A549 (cell line): ENCODE measurements around the gene PNKP. TPM values are rescaled to one million over a fixed set of nuclear protein-coding genes. Genes with fewer than 3 reads are reported as not detected.

Experiments
- ATAC-seq, 2 experiments: fragments of 200-7000 bp in 1 of 2; fragments of >200 bp in 1 of 2; cut with Nextera tagmentation in 1 of 2; cut with Tn5 transposase in 1 of 2; 3 replicates each; pipeline versions ENCODE4 v1.8.0 to v1.9.1; 2018 to 2020; ENCODE audit warnings: mild to moderate bottlenecking in 1 of 2, moderate library complexity in 1 of 2
- CTCF ChIA-PET: fragments of 300-600 bp; sonication (Branson Sonifier 250); formaldehyde crosslinking; extraction: SDS; loops from one replicate; lab custom pipeline; 2021; ENCODE audit warnings: antibody characterized with exemption, inconsistent platforms; lab: Yijun Ruan, JAX
- POLR2A ChIA-PET: fragments of 350-600 bp; formaldehyde crosslinking; extraction: SDS; loops from one replicate; lab custom pipeline; 2021; ENCODE audit warnings: antibody characterized with exemption, inconsistent platforms; lab: Yijun Ruan, JAX
- DNase-seq, 2 experiments: peaks; one replicate each; pipeline versions ENCODE4 v3.0.0 to v3.0.0-alpha.2; 2011 to 2016; ENCODE audit warnings: low read depth in 1 of 2, low spot score in 1 of 2
- FAIRE-seq: peaks from 2 replicates; lab custom pipeline; 2011; peaks lifted over from hg19 to GRCh38; lab: Jason Lieb, UNC
- H3K27ac ChIP-seq, 2 experiments: fragments of >200 bp; sonication (Bioruptor Twin); formaldehyde crosslinking; 3 replicates each; pipeline ENCODE4 v1.5.1; 2016 to 2017
- H3K4me1 ChIP-seq: fragments of >200 bp; sonication (Bioruptor Twin); formaldehyde crosslinking; 3 replicates; pipeline ENCODE4 v1.6.1; 2016
- H3K4me2 ChIP-seq: fragments of >200 bp; sonication (Bioruptor Twin); formaldehyde crosslinking; 3 replicates; pipeline ENCODE4 v1.6.1; 2016
- H3K4me3 ChIP-seq: fragments of >200 bp; sonication (Bioruptor Twin); formaldehyde crosslinking; 3 replicates; pipeline ENCODE4 v1.5.1; 2016
- H3K9me3 ChIP-seq: fragments of >200 bp; sonication (Bioruptor Twin); formaldehyde crosslinking; 3 replicates; pipeline ENCODE4 v1.6.1; 2016
- CBX2 ChIP-seq: fragments of 200-600 bp; sonication (generic); IDR thresholded peaks from 2 replicates; pipeline ENCODE4 v1.6.1; 2016; ENCODE audit warnings: low read depth, mild to moderate bottlenecking, borderline replicate concordance
- CEBPB ChIP-seq, 2 experiments: fragments of >200 bp in 1 of 2; sonication (Bioruptor Twin) in 1 of 2; formaldehyde crosslinking in 1 of 2; IDR thresholded peaks; 2 replicates each; pipeline ENCODE4 v1.6.1; 2012 to 2016
- CHD2 ChIP-seq: fragments of 150-350 bp; IDR thresholded peaks from 2 replicates; pipeline ENCODE4 v1.6.1; 2014; ENCODE audit warnings: low read length; ENCODE audit not compliant: partially characterized antibody
- EHMT2 ChIP-seq: fragments of 200-600 bp; sonication (generic); IDR thresholded peaks from 2 replicates; pipeline ENCODE4 v1.6.1; 2016; ENCODE audit warnings: antibody characterized with exemption, low read depth, mild to moderate bottlenecking, moderate library complexity
- ESRRA ChIP-seq: fragments of 150-350 bp; IDR thresholded peaks from 2 replicates; pipeline ENCODE4 v1.6.1; 2014; ENCODE audit warnings: mild to moderate bottlenecking, low read length, borderline replicate concordance
- FOXS1 ChIP-seq: fragments of 250-450 bp; sonication (Bioruptor Pico); IDR thresholded peaks from 2 replicates; pipeline ENCODE4 v1.5.0; 2020; ENCODE audit warnings: mild to moderate bottlenecking, moderate library complexity
- GATA3 ChIP-seq: IDR thresholded peaks from 2 replicates; pipeline ENCODE4 v1.6.1; 2012; ENCODE audit warnings: borderline replicate concordance
- HDAC2 ChIP-seq: fragments of 200-600 bp; sonication (generic); IDR thresholded peaks from 2 replicates; pipeline ENCODE4 v1.6.1; 2016
- JUNB ChIP-seq: fragments of >200 bp; sonication (Bioruptor Twin); formaldehyde crosslinking; IDR thresholded peaks from 2 replicates; pipeline ENCODE4 v1.6.1; 2016
- KDM1A ChIP-seq: fragments of 200-600 bp; sonication (generic); IDR thresholded peaks from 2 replicates; pipeline ENCODE4 v1.6.1; 2016; ENCODE audit warnings: low read depth, mild to moderate bottlenecking
- MAFK ChIP-seq: fragments of 450-650 bp; IDR thresholded peaks from 2 replicates; pipeline ENCODE4 v1.6.1; 2014; ENCODE audit not compliant: partially characterized antibody
- MYC ChIP-seq: IDR thresholded peaks from 2 replicates; pipeline ENCODE4 v1.6.1; 2012; ENCODE audit warnings: mild to moderate bottlenecking, inconsistent platforms, low read length, improper control_type of control experiment, borderline replicate concordance
- RARB ChIP-seq: fragments of 250-450 bp; sonication (Bioruptor Pico); IDR thresholded peaks from 2 replicates; pipeline ENCODE4 v1.8.0; 2021; ENCODE audit warnings: mild to moderate bottlenecking, moderate library complexity
- RCOR1 ChIP-seq: fragments of 150-350 bp; IDR thresholded peaks from 2 replicates; pipeline ENCODE4 v1.6.1; 2014; ENCODE audit warnings: antibody characterized with exemption, low read length, low read depth
- SREBF2 ChIP-seq: fragments of 450-650 bp; IDR thresholded peaks from 2 replicates; pipeline ENCODE4 v1.6.1; 2014; ENCODE audit warnings: mild to moderate bottlenecking, moderate library complexity
- ZFP36 ChIP-seq: fragments of 450-650 bp; IDR thresholded peaks from 2 replicates; pipeline ENCODE4 v1.6.1; 2014; ENCODE audit warnings: borderline replicate concordance; ENCODE audit not compliant: partially characterized antibody
- ZNF302 ChIP-seq: fragments of 250-450 bp; sonication (Bioruptor Pico); IDR thresholded peaks from 2 replicates; pipeline ENCODE4 v1.9.0; 2021; ENCODE audit warnings: inconsistent platforms, mild to moderate bottlenecking, moderate library complexity
- WGBS: methylation state at CpG from one replicate; pipeline ENCODE4 v1.1.6; 2017; ENCODE audit errors: missing lambda C conversion rate; 5-methylcytosine and 5-hydroxymethylcytosine counted together
- polyA plus RNA-seq, 4 experiments: library from polyadenylated mRNA; depleted of rRNA in 3 of 4; stranded (reverse); fragments of >200 nt; fragmentation: RNase III in 1 of 4; extraction: RNeasy Plus Mini Kit Qiagen cat#74134 plus additional on column Dnase treatment in 1 of 4; gene quantifications; 2 replicates in 3 of 4; 3 replicates in 1 of 4; pipeline ENCODE4 v1.2.3, GENCODE V29; 2011 to 2017
- TF ChIP-seq, protein P1 (sequence below): IDR thresholded peaks from 2 replicates; pipeline ENCODE4 v1.6.1; 2012
- TF ChIP-seq, protein P2 (sequence below): fragments of 200-600 bp; sonication (generic); IDR thresholded peaks from 2 replicates; pipeline ENCODE4 v1.6.1; 2016; ENCODE audit warnings: antibody characterized with exemption, mild to moderate bottlenecking, moderate library complexity
- TF ChIP-seq, protein P3 (sequence below): fragments of >200 bp; sonication (Bioruptor Twin); formaldehyde crosslinking; IDR thresholded peaks from 3 replicates; pipeline ENCODE4 v1.5.1; 2016
- TF ChIP-seq, protein P4 (sequence below): IDR thresholded peaks from 2 replicates; pipeline ENCODE4 v1.6.1; 2012; ENCODE audit warnings: low read depth, borderline replicate concordance
- TF ChIP-seq, protein P5 (sequence below): fragments of 450-650 bp; IDR thresholded peaks from 2 replicates; pipeline ENCODE4 v1.6.1; 2014; ENCODE audit warnings: antibody characterized with exemption

PNKP gene
- polyA plus RNA-seq, 2 of the 4 experiments (the other 2 are of a cell fraction), result 23.3 to 71.2 TPM

DNA sequence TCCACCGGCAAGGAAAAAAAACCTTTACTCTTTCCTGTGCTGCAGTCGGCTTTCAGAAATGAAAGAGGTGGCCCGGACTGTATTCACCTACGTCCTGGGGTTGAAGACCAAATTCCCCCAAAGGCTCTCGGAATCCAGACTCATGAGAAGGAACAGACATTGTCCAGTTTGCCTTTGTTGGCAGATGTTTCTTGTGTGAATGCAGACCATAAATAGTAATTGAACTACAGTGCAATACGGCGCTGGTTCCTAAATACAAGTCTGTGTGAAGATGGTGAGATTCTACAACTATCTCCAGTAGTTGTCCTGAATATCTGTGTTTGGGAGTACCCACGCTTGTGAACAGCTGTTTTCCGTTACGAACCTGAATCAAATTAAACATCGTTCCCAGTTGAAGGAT, 27.7 kb downstream of the PNKP start:
- no peak for DNase-seq
- POLR2A ChIA-PET, result no interaction called here
- H3K4me2 ChIP-seq, result no peak overlapping the region
- no peaks in the 10 kb centered on the region for H3K4me1 ChIP-seq
- ATAC-seq, result no peak
- no peak overlapping the region for H3K27ac ChIP-seq
- WGBS, result 90% methylated on average over 11 of the region's 11 CpGs
- TF ChIP-seq KDM1A, result no peak
- TF ChIP-seq, protein P1, sequence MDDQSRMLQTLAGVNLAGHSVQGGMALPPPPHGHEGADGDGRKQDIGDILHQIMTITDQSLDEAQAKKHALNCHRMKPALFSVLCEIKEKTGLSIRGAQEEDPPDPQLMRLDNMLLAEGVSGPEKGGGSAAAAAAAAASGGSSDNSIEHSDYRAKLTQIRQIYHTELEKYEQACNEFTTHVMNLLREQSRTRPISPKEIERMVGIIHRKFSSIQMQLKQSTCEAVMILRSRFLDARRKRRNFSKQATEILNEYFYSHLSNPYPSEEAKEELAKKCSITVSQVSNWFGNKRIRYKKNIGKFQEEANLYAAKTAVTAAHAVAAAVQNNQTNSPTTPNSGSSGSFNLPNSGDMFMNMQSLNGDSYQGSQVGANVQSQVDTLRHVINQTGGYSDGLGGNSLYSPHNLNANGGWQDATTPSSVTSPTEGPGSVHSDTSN, result no peak
- FAIRE-seq, result no peak
- CTCF ChIA-PET, result interaction anchor here (0.7 kb wide), 1 partner anchor 10 kb away, joined by 3 read pairs; no protein-coding TSS in a partner anchor
- no peak overlapping the region for H3K4me3 ChIP-seq
- no peaks in the 10 kb centered on the region for H3K9me3 ChIP-seq

DNA sequence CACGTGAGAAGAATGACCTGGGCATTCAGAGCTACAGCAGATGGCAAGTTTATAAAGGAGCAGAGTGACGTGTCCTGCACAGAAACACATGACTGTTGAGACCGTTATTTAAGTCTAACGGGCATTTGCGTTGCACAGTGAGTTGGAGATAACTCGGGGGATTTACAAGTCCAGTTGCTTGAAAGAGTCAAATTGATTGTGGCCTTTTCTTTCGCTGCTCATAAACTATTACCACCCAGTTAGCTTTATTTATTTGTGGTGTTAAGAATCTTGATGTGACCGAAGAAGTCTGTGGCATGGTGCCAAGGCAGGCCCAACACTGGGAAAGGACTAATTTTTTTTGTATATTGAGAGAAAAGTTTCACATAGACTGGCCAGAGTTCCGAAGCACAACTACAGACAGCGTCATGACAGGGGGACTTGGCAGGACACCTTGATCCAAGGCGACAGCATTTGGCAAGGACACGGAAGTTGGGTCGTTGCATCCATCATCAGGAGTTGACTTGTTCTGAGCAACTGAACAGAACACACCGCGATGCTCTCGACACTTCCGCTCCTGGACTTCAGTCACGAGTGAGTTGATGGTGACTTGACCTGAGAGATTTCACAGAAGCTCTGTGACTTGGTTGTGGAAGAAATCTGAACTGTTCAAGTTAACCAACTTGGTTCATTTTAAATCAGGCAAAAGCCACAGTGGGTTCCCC, 28.3 kb downstream of the PNKP start:
- Histone ChIP-seq H3K4me2 (no peak overlapping the region), H3K4me1 (no peaks in the 10 kb centered on the region), H3K4me3 (no peak overlapping the region), H3K27ac (no peak overlapping the region), H3K9me3 (no peaks in the 10 kb centered on the region)
- ATAC-seq, result no peak
- no peak for DNase-seq
- WGBS, result 94% methylated on average over 18 of the region's 18 CpGs
- no peak for FAIRE-seq
- CTCF ChIA-PET, result interaction anchor here (0.6 to 0.8 kb wide), 3 partner anchors 10 to 175 kb away, joined by 3 read pairs; partner anchors contain the start of gene MED25
- POLR2A ChIA-PET, result no interaction called here
- TF ChIP-seq, protein P2, sequence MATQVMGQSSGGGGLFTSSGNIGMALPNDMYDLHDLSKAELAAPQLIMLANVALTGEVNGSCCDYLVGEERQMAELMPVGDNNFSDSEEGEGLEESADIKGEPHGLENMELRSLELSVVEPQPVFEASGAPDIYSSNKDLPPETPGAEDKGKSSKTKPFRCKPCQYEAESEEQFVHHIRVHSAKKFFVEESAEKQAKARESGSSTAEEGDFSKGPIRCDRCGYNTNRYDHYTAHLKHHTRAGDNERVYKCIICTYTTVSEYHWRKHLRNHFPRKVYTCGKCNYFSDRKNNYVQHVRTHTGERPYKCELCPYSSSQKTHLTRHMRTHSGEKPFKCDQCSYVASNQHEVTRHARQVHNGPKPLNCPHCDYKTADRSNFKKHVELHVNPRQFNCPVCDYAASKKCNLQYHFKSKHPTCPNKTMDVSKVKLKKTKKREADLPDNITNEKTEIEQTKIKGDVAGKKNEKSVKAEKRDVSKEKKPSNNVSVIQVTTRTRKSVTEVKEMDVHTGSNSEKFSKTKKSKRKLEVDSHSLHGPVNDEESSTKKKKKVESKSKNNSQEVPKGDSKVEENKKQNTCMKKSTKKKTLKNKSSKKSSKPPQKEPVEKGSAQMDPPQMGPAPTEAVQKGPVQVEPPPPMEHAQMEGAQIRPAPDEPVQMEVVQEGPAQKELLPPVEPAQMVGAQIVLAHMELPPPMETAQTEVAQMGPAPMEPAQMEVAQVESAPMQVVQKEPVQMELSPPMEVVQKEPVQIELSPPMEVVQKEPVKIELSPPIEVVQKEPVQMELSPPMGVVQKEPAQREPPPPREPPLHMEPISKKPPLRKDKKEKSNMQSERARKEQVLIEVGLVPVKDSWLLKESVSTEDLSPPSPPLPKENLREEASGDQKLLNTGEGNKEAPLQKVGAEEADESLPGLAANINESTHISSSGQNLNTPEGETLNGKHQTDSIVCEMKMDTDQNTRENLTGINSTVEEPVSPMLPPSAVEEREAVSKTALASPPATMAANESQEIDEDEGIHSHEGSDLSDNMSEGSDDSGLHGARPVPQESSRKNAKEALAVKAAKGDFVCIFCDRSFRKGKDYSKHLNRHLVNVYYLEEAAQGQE, result no peak
- TF ChIP-seq ESRRA, result no peak
- TF ChIP-seq, protein P3, sequence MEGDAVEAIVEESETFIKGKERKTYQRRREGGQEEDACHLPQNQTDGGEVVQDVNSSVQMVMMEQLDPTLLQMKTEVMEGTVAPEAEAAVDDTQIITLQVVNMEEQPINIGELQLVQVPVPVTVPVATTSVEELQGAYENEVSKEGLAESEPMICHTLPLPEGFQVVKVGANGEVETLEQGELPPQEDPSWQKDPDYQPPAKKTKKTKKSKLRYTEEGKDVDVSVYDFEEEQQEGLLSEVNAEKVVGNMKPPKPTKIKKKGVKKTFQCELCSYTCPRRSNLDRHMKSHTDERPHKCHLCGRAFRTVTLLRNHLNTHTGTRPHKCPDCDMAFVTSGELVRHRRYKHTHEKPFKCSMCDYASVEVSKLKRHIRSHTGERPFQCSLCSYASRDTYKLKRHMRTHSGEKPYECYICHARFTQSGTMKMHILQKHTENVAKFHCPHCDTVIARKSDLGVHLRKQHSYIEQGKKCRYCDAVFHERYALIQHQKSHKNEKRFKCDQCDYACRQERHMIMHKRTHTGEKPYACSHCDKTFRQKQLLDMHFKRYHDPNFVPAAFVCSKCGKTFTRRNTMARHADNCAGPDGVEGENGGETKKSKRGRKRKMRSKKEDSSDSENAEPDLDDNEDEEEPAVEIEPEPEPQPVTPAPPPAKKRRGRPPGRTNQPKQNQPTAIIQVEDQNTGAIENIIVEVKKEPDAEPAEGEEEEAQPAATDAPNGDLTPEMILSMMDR, result no peak
- TF ChIP-seq MAFK, result no peak
- TF ChIP-seq CHD2, result no peak
- TF ChIP-seq MYC, result no peak
- no peak for TF ChIP-seq HDAC2
- no peak for TF ChIP-seq ZNF302 (CRISPR knock-in tag)
- no peak for TF ChIP-seq FOXS1
- no peak for TF ChIP-seq RCOR1
- TF ChIP-seq EHMT2, result no peak
- TF ChIP-seq GATA3, result no peak
- TF ChIP-seq, protein P4, sequence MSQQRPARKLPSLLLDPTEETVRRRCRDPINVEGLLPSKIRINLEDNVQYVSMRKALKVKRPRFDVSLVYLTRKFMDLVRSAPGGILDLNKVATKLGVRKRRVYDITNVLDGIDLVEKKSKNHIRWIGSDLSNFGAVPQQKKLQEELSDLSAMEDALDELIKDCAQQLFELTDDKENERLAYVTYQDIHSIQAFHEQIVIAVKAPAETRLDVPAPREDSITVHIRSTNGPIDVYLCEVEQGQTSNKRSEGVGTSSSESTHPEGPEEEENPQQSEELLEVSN, result no peak
- no peak for TF ChIP-seq RARB (CRISPR knock-in tag)
- TF ChIP-seq CBX2, result no peak
- no peak for TF ChIP-seq JUNB
- no peak for TF ChIP-seq ZFP36
- TF ChIP-seq CEBPB (IDR thresholded peaks at IDR 0.05), result no peak
- no peak for TF ChIP-seq SREBF2
- TF ChIP-seq, protein P5, sequence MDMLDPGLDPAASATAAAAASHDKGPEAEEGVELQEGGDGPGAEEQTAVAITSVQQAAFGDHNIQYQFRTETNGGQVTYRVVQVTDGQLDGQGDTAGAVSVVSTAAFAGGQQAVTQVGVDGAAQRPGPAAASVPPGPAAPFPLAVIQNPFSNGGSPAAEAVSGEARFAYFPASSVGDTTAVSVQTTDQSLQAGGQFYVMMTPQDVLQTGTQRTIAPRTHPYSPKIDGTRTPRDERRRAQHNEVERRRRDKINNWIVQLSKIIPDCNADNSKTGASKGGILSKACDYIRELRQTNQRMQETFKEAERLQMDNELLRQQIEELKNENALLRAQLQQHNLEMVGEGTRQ, result no peak
- TF ChIP-seq, all 56 proteins: peak for 0
